Fibroblast of lung (primary cell): ENCODE data around the gene SMIM13.

Experiments
- EZH2 ChIP-seq: IDR thresholded peaks from 2 replicates; pipeline ENCODE4 v1.5.1; 2012; ENCODE audit warnings: low read length, control low read depth, mild to moderate bottlenecking; ENCODE audit errors: missing control alignments
- TF ChIP-seq, protein P1 (sequence below), 2 donors: IDR thresholded peaks in 1 of 2; conservative IDR thresholded peaks in 1 of 2; 1 replicate in 1 of 2; 2 replicates in 1 of 2; pipeline ENCODE4 v1.5.1; 2011 to 2012; ENCODE audit warnings: low read length in 2 of 2, control low read depth in 1 of 2, inconsistent platforms in 1 of 2, low read depth in 1 of 2, mild to moderate bottlenecking in 1 of 2

DNA sequence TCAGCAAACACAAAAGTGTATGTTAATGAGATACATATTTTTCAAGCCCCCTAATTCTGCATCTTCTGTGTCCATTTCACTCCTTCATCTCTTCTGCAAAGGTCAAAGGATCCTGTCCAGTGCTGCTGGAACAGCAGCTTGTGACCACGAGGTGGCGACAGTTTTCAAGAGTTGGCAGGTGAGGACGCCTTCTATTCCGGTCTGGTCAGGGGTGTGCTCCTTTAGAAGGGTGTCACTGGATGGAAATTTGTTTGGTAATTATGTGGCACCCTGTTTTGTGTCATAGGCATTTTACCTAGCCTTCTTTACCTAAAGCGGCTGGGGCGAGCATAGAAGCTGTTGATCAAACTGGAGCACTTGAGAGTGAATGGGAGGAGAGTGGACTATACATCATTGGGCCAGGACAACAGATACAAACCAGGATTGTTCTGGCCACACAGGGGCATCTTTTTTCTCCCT is 50.8 kb downstream of the SMIM13 start:
- TF ChIP-seq, protein P1, sequence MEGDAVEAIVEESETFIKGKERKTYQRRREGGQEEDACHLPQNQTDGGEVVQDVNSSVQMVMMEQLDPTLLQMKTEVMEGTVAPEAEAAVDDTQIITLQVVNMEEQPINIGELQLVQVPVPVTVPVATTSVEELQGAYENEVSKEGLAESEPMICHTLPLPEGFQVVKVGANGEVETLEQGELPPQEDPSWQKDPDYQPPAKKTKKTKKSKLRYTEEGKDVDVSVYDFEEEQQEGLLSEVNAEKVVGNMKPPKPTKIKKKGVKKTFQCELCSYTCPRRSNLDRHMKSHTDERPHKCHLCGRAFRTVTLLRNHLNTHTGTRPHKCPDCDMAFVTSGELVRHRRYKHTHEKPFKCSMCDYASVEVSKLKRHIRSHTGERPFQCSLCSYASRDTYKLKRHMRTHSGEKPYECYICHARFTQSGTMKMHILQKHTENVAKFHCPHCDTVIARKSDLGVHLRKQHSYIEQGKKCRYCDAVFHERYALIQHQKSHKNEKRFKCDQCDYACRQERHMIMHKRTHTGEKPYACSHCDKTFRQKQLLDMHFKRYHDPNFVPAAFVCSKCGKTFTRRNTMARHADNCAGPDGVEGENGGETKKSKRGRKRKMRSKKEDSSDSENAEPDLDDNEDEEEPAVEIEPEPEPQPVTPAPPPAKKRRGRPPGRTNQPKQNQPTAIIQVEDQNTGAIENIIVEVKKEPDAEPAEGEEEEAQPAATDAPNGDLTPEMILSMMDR (conservative IDR thresholded peaks at IDR 0.05 in 1 of 2, IDR thresholded peaks at IDR 0.05 in 1 of 2; ENCODE audit: low read depth in 1 of 2, low read length in 2 of 2) = peak; percentile 93 to 95
- TF ChIP-seq EZH2 = no peak
